Measurements from ENCODE around the gene IGSF9. TPM values are rescaled to one million over a fixed set of nuclear protein-coding genes. Genes with fewer than 3 reads are reported as not detected.
A peak's percentile ranks its signal among the peaks of the same experiment; 100 is the strongest.

Gene IGSF9
- total and polyA plus RNA-seq, 4 donors, result 0.14 to 21.3 (median 16.1) TPM

DNA sequence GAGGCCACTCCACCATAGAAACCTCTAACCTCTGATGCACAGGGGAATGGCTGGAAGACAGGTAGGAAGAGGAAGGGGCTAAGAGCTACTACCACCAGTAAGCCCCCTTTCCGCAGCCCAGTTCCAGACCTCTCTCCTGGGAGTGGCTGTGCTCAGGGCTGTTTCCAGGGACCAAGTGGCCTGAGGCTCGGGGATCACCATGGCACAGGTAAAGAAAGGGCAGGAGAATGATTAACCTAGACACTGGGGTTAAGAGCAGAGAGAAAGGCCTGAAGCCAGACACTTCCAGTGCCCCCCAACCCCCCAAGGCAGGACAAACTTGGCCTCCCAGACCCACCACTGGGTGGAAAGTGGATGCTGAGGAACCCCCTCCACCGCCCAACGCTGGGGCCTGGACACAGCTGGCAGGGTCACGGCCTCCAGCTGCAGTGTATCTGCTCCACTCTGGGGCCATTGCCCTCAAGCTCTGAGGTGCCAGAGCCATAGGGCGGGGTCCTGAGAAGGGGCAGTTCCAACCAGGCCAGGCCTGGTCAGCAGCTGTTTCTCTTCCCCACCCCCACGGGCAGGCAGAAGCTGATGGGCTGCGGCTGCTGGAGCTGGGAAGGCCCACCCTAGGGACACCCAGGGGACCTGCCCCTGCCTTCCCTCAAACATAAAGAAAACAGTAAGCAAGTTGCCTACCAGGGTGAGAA lies 22.8 kb downstream of the IGSF9 start:
- H3K4me1 ChIP-seq (ENCODE audit: control insufficient read depth in 4 of 4, insufficient read depth in 4 of 4, low read length in 3 of 4), result peaks cover 12 to 37% (median 23%) of the 10 kb centered on the region in 4 donors
- H3K9me3 ChIP-seq (ENCODE audit: control insufficient read depth in 4 of 4, low read length in 3 of 4), result no peaks in the 10 kb centered on the region
- peak overlapping the region; percentile 16 to 56 for H3K9ac ChIP-seq (ENCODE audit: low read depth in 1 of 2, low read length in 2 of 2)
- peak; percentile 62 for DNase-seq (ENCODE audit: low spot score)
- peaks cover 8 to 30% (median 18%) of the 10 kb centered on the region in 4 donors for H3K36me3 ChIP-seq (ENCODE audit: control insufficient read depth in 4 of 4, insufficient read depth in 3 of 4, low read depth in 1 of 4, low read length in 3 of 4)
- peak overlapping the region; percentile 28 to 62 (median 45) for H3K4me3 ChIP-seq (ENCODE audit: low read depth in 1 of 3, low read length in 3 of 3)
- TF ChIP-seq RAD21 (IDR thresholded peaks at IDR 0.05) (peak in 1 of 2 donors; percentile 24), FOXA2 (IDR thresholded peaks at IDR 0.05) (no peak), EGR1 (IDR thresholded peaks at IDR 0.05; ENCODE audit: low read depth in 2 of 2) (peak in 1 of 2 donors; percentile 25), YY1 (IDR thresholded peaks at IDR 0.05) (peak; percentile 36), SP1 (IDR thresholded peaks at IDR 0.05) (peak; percentile 87), NR2F2 (IDR thresholded peaks at IDR 0.05) (peak; percentile 94), RXRA (IDR thresholded peaks at IDR 0.05) (peak; percentile 98 to 99), HNF4A (conservative IDR thresholded peaks at IDR 0.05) (peak; percentile 70 to 73), GABPA (IDR thresholded peaks at IDR 0.05 in 1 of 2, conservative IDR thresholded peaks at IDR 0.05 in 1 of 2) (no peak), HNF4G (IDR thresholded peaks at IDR 0.05) (no peak), FOXA1 (IDR thresholded peaks at IDR 0.05) (no peak)
- TF ChIP-seq, protein P1, sequence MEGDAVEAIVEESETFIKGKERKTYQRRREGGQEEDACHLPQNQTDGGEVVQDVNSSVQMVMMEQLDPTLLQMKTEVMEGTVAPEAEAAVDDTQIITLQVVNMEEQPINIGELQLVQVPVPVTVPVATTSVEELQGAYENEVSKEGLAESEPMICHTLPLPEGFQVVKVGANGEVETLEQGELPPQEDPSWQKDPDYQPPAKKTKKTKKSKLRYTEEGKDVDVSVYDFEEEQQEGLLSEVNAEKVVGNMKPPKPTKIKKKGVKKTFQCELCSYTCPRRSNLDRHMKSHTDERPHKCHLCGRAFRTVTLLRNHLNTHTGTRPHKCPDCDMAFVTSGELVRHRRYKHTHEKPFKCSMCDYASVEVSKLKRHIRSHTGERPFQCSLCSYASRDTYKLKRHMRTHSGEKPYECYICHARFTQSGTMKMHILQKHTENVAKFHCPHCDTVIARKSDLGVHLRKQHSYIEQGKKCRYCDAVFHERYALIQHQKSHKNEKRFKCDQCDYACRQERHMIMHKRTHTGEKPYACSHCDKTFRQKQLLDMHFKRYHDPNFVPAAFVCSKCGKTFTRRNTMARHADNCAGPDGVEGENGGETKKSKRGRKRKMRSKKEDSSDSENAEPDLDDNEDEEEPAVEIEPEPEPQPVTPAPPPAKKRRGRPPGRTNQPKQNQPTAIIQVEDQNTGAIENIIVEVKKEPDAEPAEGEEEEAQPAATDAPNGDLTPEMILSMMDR (IDR thresholded peaks at IDR 0.05; ENCODE audit: low read depth, low read length, missing input control), result no peak
- TF ChIP-seq, protein P2, sequence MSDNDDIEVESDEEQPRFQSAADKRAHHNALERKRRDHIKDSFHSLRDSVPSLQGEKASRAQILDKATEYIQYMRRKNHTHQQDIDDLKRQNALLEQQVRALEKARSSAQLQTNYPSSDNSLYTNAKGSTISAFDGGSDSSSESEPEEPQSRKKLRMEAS (IDR thresholded peaks at IDR 0.05), result peak; percentile 23
- TF ChIP-seq, protein P3, sequence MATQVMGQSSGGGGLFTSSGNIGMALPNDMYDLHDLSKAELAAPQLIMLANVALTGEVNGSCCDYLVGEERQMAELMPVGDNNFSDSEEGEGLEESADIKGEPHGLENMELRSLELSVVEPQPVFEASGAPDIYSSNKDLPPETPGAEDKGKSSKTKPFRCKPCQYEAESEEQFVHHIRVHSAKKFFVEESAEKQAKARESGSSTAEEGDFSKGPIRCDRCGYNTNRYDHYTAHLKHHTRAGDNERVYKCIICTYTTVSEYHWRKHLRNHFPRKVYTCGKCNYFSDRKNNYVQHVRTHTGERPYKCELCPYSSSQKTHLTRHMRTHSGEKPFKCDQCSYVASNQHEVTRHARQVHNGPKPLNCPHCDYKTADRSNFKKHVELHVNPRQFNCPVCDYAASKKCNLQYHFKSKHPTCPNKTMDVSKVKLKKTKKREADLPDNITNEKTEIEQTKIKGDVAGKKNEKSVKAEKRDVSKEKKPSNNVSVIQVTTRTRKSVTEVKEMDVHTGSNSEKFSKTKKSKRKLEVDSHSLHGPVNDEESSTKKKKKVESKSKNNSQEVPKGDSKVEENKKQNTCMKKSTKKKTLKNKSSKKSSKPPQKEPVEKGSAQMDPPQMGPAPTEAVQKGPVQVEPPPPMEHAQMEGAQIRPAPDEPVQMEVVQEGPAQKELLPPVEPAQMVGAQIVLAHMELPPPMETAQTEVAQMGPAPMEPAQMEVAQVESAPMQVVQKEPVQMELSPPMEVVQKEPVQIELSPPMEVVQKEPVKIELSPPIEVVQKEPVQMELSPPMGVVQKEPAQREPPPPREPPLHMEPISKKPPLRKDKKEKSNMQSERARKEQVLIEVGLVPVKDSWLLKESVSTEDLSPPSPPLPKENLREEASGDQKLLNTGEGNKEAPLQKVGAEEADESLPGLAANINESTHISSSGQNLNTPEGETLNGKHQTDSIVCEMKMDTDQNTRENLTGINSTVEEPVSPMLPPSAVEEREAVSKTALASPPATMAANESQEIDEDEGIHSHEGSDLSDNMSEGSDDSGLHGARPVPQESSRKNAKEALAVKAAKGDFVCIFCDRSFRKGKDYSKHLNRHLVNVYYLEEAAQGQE (IDR thresholded peaks at IDR 0.05), result peak; percentile 66
- TF ChIP-seq, protein P4, sequence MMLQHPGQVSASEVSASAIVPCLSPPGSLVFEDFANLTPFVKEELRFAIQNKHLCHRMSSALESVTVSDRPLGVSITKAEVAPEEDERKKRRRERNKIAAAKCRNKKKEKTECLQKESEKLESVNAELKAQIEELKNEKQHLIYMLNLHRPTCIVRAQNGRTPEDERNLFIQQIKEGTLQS (IDR thresholded peaks at IDR 0.05), result no peak
- TF ChIP-seq, protein P5, sequence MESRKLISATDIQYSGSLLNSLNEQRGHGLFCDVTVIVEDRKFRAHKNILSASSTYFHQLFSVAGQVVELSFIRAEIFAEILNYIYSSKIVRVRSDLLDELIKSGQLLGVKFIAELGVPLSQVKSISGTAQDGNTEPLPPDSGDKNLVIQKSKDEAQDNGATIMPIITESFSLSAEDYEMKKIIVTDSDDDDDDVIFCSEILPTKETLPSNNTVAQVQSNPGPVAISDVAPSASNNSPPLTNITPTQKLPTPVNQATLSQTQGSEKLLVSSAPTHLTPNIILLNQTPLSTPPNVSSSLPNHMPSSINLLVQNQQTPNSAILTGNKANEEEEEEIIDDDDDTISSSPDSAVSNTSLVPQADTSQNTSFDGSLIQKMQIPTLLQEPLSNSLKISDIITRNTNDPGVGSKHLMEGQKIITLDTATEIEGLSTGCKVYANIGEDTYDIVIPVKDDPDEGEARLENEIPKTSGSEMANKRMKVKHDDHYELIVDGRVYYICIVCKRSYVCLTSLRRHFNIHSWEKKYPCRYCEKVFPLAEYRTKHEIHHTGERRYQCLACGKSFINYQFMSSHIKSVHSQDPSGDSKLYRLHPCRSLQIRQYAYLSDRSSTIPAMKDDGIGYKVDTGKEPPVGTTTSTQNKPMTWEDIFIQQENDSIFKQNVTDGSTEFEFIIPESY (IDR thresholded peaks at IDR 0.05), result no peak
- 13% methylated on average over 8 of the region's 8 CpGs for WGBS
- H3K27me3 ChIP-seq (ENCODE audit: control insufficient read depth in 4 of 4, insufficient read depth in 4 of 4, low read length in 3 of 4), result no peaks in the 10 kb centered on the region
- H3K27ac ChIP-seq (ENCODE audit: low read depth in 1 of 2, low read length in 2 of 2), result peak overlapping the region; percentile 95 to 97
